Testis (tissue), 2 donors: ENCODE measurements around the gene MEIKIN.
"Not testable (repeated sequence)": the region's sequence is repeated elsewhere in the genome, so short reads cannot be mapped to it uniquely, and the experiment has no call there.

Experiments
- CTCF ChIP-seq, 3 experiments: fragments of 450-650 bp in 2 of 3; fragments of 200-600 bp in 1 of 3; sonication (generic) in 1 of 3; IDR thresholded peaks; one replicate each; pipeline ENCODE4 v1.5.1; 2016 to 2019; ENCODE audit warnings: antibody characterized with exemption in 3 of 3, mild to moderate bottlenecking in 2 of 3, moderate library complexity in 1 of 3
- POLR2A ChIP-seq: fragments of 450-650 bp; IDR thresholded peaks from one replicate; pipeline ENCODE4 v1.6.1; 2017; ENCODE audit warnings: antibody characterized with exemption, mild to moderate bottlenecking, moderate library complexity

GRCh38 chr5:131842971-131843370 lies 102.5 kb downstream of the MEIKIN start:
- TF ChIP-seq CTCF (IDR thresholded peaks at IDR 0.05); POLR2A: not testable (repeated sequence)
